Peyer's patch (tissue), 4 donors: ENCODE results near the gene SLC5A2. TPM values are rescaled to one million over a fixed set of nuclear protein-coding genes. Genes with fewer than 3 reads are reported as not detected.
A peak's percentile ranks its signal among the peaks of the same experiment; 100 is the strongest.

Source experiments
- DNase-seq, 3 donors: peaks; one replicate each; pipeline ENCODE4 v3.0.0-alpha.2; 2017 to 2019
- H3K27ac ChIP-seq, 4 donors: fragments of 200-600 bp; sonication (generic); one replicate each; pipeline ENCODE4 v1.5.1; 2016 to 2019
- H3K27me3 ChIP-seq, 2 donors: fragments of 200-600 bp; sonication (generic); one replicate each; pipeline ENCODE4 v1.5.1; 2019
- H3K36me3 ChIP-seq, 3 donors: fragments of 200-600 bp; sonication (generic); one replicate each; pipeline ENCODE4 v1.5.1; 2016 to 2019
- H3K4me1 ChIP-seq, 4 donors: fragments of 200-600 bp; sonication (generic); one replicate each; pipeline ENCODE4 v1.5.1; 2016 to 2019
- H3K4me3 ChIP-seq, 4 donors: fragments of 200-600 bp; sonication (generic); 1 replicate in 3 of 4; 2 replicates in 1 of 4; pipeline ENCODE4 v1.5.1; 2016 to 2019; ENCODE audit warnings: mild to moderate bottlenecking in 1 of 4
- H3K9me3 ChIP-seq, 4 donors: fragments of 200-600 bp; sonication (generic); one replicate each; pipeline ENCODE4 v1.5.1; 2016 to 2019; ENCODE audit warnings: mild to moderate bottlenecking in 1 of 4
- POLR2A ChIP-seq, 2 donors: fragments of 450-650 bp; IDR thresholded peaks; one replicate each; pipeline ENCODE4 v1.5.1; 2017; ENCODE audit warnings: antibody characterized with exemption in 2 of 2, mild to moderate bottlenecking in 2 of 2, moderate library complexity in 2 of 2
- total RNA-seq, 4 donors: library from RNA; depleted of rRNA; stranded (reverse); fragments of >200 nt; gene quantifications; one replicate each; pipeline ENCODE4 v1.1.0, GENCODE V29; 2016
- TF ChIP-seq, protein P1 (sequence below), 6 experiments: fragments of 450-650 bp in 4 of 6; fragments of 200-600 bp in 2 of 6; sonication (generic) in 1 of 6; IDR thresholded peaks; one replicate each; pipeline ENCODE4 v1.5.1; 2017 to 2019; ENCODE audit warnings: antibody characterized with exemption in 6 of 6, mild to moderate bottlenecking in 3 of 6, moderate library complexity in 1 of 6

SLC5A2 gene
- total RNA-seq, 4 donors from 2014 or later = 0.94 to 5.4 (median 2.4) TPM; not detected in 1

GRCh38 chr16:31458844-31459686 lies 23.9 kb upstream of the SLC5A2 start, which contains the start of gene ARMC5:
Gene ARMC5, plus strand, starts transcription at chr16:31459501. Its CDS starts 24 bp downstream, at chr16:31459525.
- Histone ChIP-seq H3K27me3 (no peaks in the 10 kb centered on the region), H3K9me3 (no peaks in the 10 kb centered on the region), H3K4me1 (peaks cover 5 to 49% (median 17%) of the 10 kb centered on the region in 4 donors), H3K27ac (peak within 1 kb of the TSS; percentile 95 to 99 (median 98)), H3K36me3 (peaks cover 0 to 21% (median 0%) of the 10 kb centered on the region in 3 donors), H3K4me3 (peak within 1 kb of the TSS; percentile 66 to 79 (median 72))
- peak; percentile 97 to 99 (median 97) for DNase-seq
- TF ChIP-seq, protein P1, sequence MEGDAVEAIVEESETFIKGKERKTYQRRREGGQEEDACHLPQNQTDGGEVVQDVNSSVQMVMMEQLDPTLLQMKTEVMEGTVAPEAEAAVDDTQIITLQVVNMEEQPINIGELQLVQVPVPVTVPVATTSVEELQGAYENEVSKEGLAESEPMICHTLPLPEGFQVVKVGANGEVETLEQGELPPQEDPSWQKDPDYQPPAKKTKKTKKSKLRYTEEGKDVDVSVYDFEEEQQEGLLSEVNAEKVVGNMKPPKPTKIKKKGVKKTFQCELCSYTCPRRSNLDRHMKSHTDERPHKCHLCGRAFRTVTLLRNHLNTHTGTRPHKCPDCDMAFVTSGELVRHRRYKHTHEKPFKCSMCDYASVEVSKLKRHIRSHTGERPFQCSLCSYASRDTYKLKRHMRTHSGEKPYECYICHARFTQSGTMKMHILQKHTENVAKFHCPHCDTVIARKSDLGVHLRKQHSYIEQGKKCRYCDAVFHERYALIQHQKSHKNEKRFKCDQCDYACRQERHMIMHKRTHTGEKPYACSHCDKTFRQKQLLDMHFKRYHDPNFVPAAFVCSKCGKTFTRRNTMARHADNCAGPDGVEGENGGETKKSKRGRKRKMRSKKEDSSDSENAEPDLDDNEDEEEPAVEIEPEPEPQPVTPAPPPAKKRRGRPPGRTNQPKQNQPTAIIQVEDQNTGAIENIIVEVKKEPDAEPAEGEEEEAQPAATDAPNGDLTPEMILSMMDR (IDR thresholded peaks at IDR 0.05) = peak; percentile 36 to 69 (median 52)
- peak; percentile 47 to 67 for TF ChIP-seq POLR2A (IDR thresholded peaks at IDR 0.05)

- peak; percentile 10 to 46 for TF ChIP-seq POLR2A (IDR thresholded peaks at IDR 0.05)
- TF ChIP-seq, protein P1 (IDR thresholded peaks at IDR 0.05) = no peak
- peak; percentile 100 for DNase-seq
- H3K9me3 ChIP-seq = no peaks in the 10 kb centered on the region
- H3K4me3 ChIP-seq = peak overlapping the region; percentile 66 to 79 (median 72)
- H3K36me3 ChIP-seq = peaks cover 0 to 28% (median 0%) of the 10 kb centered on the region in 3 donors
- peak overlapping the region; percentile 95 to 99 (median 98) for H3K27ac ChIP-seq
- H3K27me3 ChIP-seq = no peaks in the 10 kb centered on the region
- peaks cover 5 to 40% (median 17%) of the 10 kb centered on the region in 4 donors for H3K4me1 ChIP-seq
Observed at GRCh38 chr16:31459687-31460581, 23.0 kb upstream of the SLC5A2 start.

DNA sequence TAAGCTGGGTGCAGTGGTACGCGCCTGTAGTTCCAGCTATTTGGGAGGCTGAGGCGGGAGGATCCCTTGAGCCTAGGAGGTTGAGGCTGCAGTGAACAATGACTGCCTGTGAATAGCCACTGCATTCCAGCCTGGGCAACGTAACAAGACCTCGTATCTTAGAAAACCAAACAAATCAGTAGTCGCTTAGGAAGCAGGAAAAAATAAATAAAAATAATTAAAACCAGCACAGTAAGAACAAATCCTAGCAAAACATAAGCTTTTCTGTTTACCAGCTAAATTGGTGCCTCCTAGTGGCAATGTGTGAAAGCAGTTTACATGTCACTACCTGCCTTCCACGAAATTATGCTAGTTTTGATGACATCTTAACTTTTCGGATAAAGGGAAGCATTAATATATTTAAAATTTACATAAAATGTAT lies 22.3 kb upstream of the SLC5A2 start:
- H3K27me3 ChIP-seq = no peaks in the 10 kb centered on the region
- DNase-seq = peak in 2 of 3 donors; percentile 34 to 49
- H3K4me3 ChIP-seq = peak overlapping the region in 3 of 4 donors; percentile 50 to 72 (median 66)
- H3K9me3 ChIP-seq = no peaks in the 10 kb centered on the region
- peaks cover 5 to 34% (median 15%) of the 10 kb centered on the region in 4 donors for H3K4me1 ChIP-seq
- TF ChIP-seq, protein P1 (IDR thresholded peaks at IDR 0.05) = peak; percentile 62 to 75 (median 70)
- TF ChIP-seq POLR2A (IDR thresholded peaks at IDR 0.05) = no peak
- H3K27ac ChIP-seq = peak overlapping the region; percentile 95 to 99 (median 98)
- peaks cover 0 to 33% (median 0%) of the 10 kb centered on the region in 3 donors for H3K36me3 ChIP-seq

- H3K27ac ChIP-seq = no peak overlapping the region
- H3K4me1 ChIP-seq = peaks cover 5 to 28% (median 14%) of the 10 kb centered on the region in 4 donors
- peak in 2 of 3 donors; percentile 6 to 45 for DNase-seq
- TF ChIP-seq, protein P1 (IDR thresholded peaks at IDR 0.05) = no peak
- H3K9me3 ChIP-seq = no peaks in the 10 kb centered on the region
- H3K27me3 ChIP-seq = no peaks in the 10 kb centered on the region
- peaks cover 0 to 41% (median 0%) of the 10 kb centered on the region in 3 donors for H3K36me3 ChIP-seq
- no peak overlapping the region for H3K4me3 ChIP-seq
Observed at GRCh38 chr16:31461201-31461920, 21.6 kb upstream of the SLC5A2 start.
